22Rv1 (cell line): Measurements from ENCODE around the gene MIA3.

Experiments
- ZFX ChIP-seq: fragments of 450-650 bp; IDR thresholded peaks from 2 replicates; pipeline ENCODE4 v1.6.1; 2017; ENCODE audit warnings: antibody characterized with exemption, borderline replicate concordance
- TF ChIP-seq, protein P1 (sequence below): fragments of 450-650 bp; IDR thresholded peaks from 2 replicates; pipeline ENCODE4 v1.5.1; 2017; ENCODE audit warnings: mild to moderate bottlenecking

DNA sequence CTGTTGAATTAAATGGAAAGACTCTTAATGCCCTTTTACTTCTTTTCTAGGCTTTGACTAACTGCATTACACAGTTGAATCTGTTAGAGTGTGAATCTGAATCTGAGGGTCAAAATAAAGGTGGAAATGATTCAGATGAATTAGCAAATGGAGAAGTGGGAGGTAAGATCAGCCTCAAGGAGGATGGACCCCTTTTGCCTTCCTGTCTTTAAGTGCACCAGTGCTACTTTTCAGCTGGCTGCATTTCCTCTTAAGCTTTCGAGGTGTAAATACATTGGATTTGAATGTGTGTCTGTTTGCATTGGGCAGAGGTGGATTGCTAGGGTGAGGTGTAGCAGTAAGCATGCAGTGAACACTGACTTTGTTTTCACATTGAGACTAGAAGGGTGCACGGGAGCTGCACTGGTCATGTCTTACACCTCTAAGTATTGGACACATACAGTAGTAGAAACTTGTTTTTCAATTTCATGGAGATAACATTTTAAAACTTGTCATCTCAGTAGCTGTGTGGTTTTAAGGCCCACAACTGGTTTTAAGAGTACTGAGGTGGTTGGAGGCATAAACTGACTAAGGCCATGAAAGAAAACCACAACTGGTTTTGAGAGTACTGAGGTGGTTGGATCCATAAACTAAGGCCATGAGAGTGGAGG is 35.4 kb downstream of the MIA3 start:
- TF ChIP-seq, protein P1, sequence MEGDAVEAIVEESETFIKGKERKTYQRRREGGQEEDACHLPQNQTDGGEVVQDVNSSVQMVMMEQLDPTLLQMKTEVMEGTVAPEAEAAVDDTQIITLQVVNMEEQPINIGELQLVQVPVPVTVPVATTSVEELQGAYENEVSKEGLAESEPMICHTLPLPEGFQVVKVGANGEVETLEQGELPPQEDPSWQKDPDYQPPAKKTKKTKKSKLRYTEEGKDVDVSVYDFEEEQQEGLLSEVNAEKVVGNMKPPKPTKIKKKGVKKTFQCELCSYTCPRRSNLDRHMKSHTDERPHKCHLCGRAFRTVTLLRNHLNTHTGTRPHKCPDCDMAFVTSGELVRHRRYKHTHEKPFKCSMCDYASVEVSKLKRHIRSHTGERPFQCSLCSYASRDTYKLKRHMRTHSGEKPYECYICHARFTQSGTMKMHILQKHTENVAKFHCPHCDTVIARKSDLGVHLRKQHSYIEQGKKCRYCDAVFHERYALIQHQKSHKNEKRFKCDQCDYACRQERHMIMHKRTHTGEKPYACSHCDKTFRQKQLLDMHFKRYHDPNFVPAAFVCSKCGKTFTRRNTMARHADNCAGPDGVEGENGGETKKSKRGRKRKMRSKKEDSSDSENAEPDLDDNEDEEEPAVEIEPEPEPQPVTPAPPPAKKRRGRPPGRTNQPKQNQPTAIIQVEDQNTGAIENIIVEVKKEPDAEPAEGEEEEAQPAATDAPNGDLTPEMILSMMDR: no peak
- TF ChIP-seq ZFX: no peak
